Brain microvascular endothelial cell (primary cell): Measurements from ENCODE around the gene NAA15.
"Not testable (repeated sequence)": the region's sequence is repeated elsewhere in the genome, so short reads cannot be mapped to it uniquely, and the experiment has no call there.

ENCODE experiments used
- DNase-seq: peaks from one replicate; pipeline ENCODE4 v3.0.0-alpha.2; 2020
- H3K27ac ChIP-seq: fragments of 250-450 bp; sonication (Bioruptor Pico); 2 replicates; pipeline ENCODE4 v1.5.1; 2020; ENCODE audit warnings: mild to moderate bottlenecking, moderate library complexity
- H3K27me3 ChIP-seq: fragments of 250-450 bp; sonication (Bioruptor Pico); replicated peaks from 2 replicates; pipeline ENCODE4 v1.5.1; 2020; ENCODE audit warnings: mild to moderate bottlenecking
- H3K36me3 ChIP-seq: fragments of 250-450 bp; sonication (Bioruptor Pico); replicated peaks from 2 replicates; pipeline ENCODE4 v1.5.1; 2020; ENCODE audit warnings: mild to moderate bottlenecking
- H3K4me3 ChIP-seq: 2 replicates; pipeline ENCODE4 v1.5.1; 2011; ENCODE audit warnings: low read depth, mild to moderate bottlenecking, control low read depth, low read length, moderate library complexity
- CTCF ChIP-seq: IDR thresholded peaks from 2 replicates; pipeline ENCODE4 v1.5.1; 2011; ENCODE audit warnings: low read depth, mild to moderate bottlenecking, moderate library complexity, low read length, control low read depth, inconsistent platforms; ENCODE audit errors: missing control alignments
- in situ Hi-C: cut with HindIII; loops from 2 replicates; pipeline ENCODE4 v1.10.0; 2017; ENCODE audit warnings: low sequenced_read_pairs, low pct_ligation_motif_present

NAA15 gene

GRCh38 chr4:139465922-139466321, 164.6 kb downstream of the NAA15 start:
- in situ Hi-C loops = no loop called here
- no peak for DNase-seq
- no peak for TF ChIP-seq CTCF
- no peaks in the 10 kb centered on the region for H3K36me3 ChIP-seq
- H3K4me3 ChIP-seq = no peak overlapping the region
- no peak overlapping the region for H3K27ac ChIP-seq
- no peaks in the 10 kb centered on the region for H3K27me3 ChIP-seq

GRCh38 chr4:139468756-139469155, 167.5 kb downstream of the NAA15 start:
- in situ Hi-C loops, H3K4me3 ChIP-seq, H3K27me3 ChIP-seq, H3K27ac ChIP-seq, DNase-seq, H3K36me3 ChIP-seq: not testable (repeated sequence)

- Histone ChIP-seq H3K27ac (peak overlapping the region; percentile 10), H3K36me3 (peaks cover 3% of the 10 kb centered on the region), H3K4me3 (no peak overlapping the region), H3K27me3 (no peaks in the 10 kb centered on the region)
- TF ChIP-seq CTCF = no peak
- DNase-seq = no peak
- in situ Hi-C loops = no loop called here
Measured at GRCh38 chr4:139469216-139469615, 167.9 kb downstream of the NAA15 start.
